Spleen (tissue), 11 donors: ENCODE data around the gene CCDC50. TPM values are rescaled to one million over a fixed set of nuclear protein-coding genes. Genes with fewer than 3 reads are reported as not detected.
A peak's percentile ranks its signal among the peaks of the same experiment; 100 is the strongest.

ENCODE experiments used
- DNase-seq: peaks from one replicate; pipeline ENCODE4 v3.0.0-alpha.2; 2020
- H3K27ac ChIP-seq, 8 donors: fragments of 200-600 bp; sonication (generic) in 7 of 8; 1 replicate in 4 of 8; 2 replicates in 4 of 8; pipeline versions ENCODE4 v1.5.0 to v1.8.0; 2016 to 2021; ENCODE audit warnings: inconsistent platforms in 4 of 8, mild to moderate bottlenecking in 4 of 8, moderate library complexity in 1 of 8
- H3K27me3 ChIP-seq, 7 donors: fragments of 200-600 bp; sonication (generic) in 6 of 7; replicated peaks in 1 of 7; 1 replicate in 4 of 7; 2 replicates in 3 of 7; pipeline versions ENCODE4 v1.5.0 to v1.8.0; 2016 to 2021; ENCODE audit warnings: inconsistent platforms in 3 of 7, mild to moderate bottlenecking in 1 of 7
- H3K36me3 ChIP-seq, 6 donors: fragments of 200-600 bp; sonication (generic) in 5 of 6; 1 replicate in 4 of 6; 2 replicates in 2 of 6; pipeline versions ENCODE4 v1.5.0 to v1.8.0; 2016 to 2021; ENCODE audit warnings: inconsistent platforms in 2 of 6
- H3K4me1 ChIP-seq, 6 donors: fragments of 200-600 bp; sonication (generic) in 5 of 6; 1 replicate in 3 of 6; 2 replicates in 3 of 6; pipeline versions ENCODE4 v1.5.0 to v1.8.0; 2016 to 2021; ENCODE audit warnings: inconsistent platforms in 3 of 6
- H3K4me3 ChIP-seq, 8 donors: fragments of 200-600 bp; sonication (generic) in 7 of 8; 1 replicate in 4 of 8; 2 replicates in 4 of 8; pipeline versions ENCODE4 v1.5.0 to v1.8.0; 2016 to 2021; ENCODE audit warnings: inconsistent platforms in 4 of 8, mild to moderate bottlenecking in 4 of 8, moderate library complexity in 2 of 8
- H3K9me3 ChIP-seq, 8 donors: fragments of 200-600 bp; sonication (generic) in 7 of 8; 1 replicate in 4 of 8; 2 replicates in 4 of 8; pipeline versions ENCODE4 v1.5.0 to v1.8.0; 2016 to 2021; ENCODE audit warnings: inconsistent platforms in 4 of 8
- POLR2A ChIP-seq, 3 donors: fragments of 450-650 bp; IDR thresholded peaks; one replicate each; pipeline ENCODE4 v1.5.1; 2017; ENCODE audit warnings: antibody characterized with exemption in 3 of 3, mild to moderate bottlenecking in 1 of 3
- POLR2AphosphoS5 ChIP-seq, 3 donors: sonication (generic); formaldehyde crosslinking; IDR thresholded peaks; one replicate each; pipeline ENCODE4 v1.5.1; 2017; ENCODE audit warnings: antibody characterized with exemption in 3 of 3
- WGBS, 5 donors: extraction: QIAGEN DNeasy Blood & Tissue Kit in 3 of 5; methylation state at CpG; one replicate each; pipeline versions ENCODE4 v1.1.5 to v1.1.7; 2013 to 2018; 5-methylcytosine and 5-hydroxymethylcytosine counted together
- intact Hi-C: fragments of 100-400 bp; cut with DNase I; formaldehyde crosslinking; loops from one replicate; pipeline ENCODE4 v1.15.0; 2023; ENCODE audit warnings: low total_unique reads
- polyA plus RNA-seq, 3 donors: library from polyadenylated mRNA; stranded (reverse); fragments of 200-250 nt; gene quantifications; one replicate each; pipeline ENCODE4 v1.2.1, GENCODE V29; 2013
- total RNA-seq, 7 donors: library from RNA; depleted of rRNA in 3 of 7; stranded (reverse); fragments of >200 nt in 3 of 7; fragmentation: NEBNext Ultra II Directional in 4 of 7; extraction: Animal tissue kit (Norgen Biotek cat#: 25700) in 4 of 7; gene quantifications; one replicate each; pipeline versions ENCODE4 v1.1.0 to v1.2.1, GENCODE V29; 2016 to 2021
- TF ChIP-seq, protein P1 (sequence below), 11 experiments: fragments of 200-600 bp in 7 of 11; fragments of 450-650 bp in 4 of 11; sonication (generic) in 4 of 11; IDR thresholded peaks in 8 of 11; conservative IDR thresholded peaks in 3 of 11; 1 replicate in 7 of 11; 2 replicates in 4 of 11; pipeline versions ENCODE4 v1.4.0 to v1.8.0; 2016 to 2021; ENCODE audit warnings: antibody characterized with exemption in 11 of 11, inconsistent platforms in 4 of 11, mild to moderate bottlenecking in 1 of 11
- donor health status: healthy with polysubstance abuse.
- donor health status: DM: no; HTN: no; CAD: no; lungs with moderate emphysema.
- donor health status: DM: no; HTN: no; CAD: no.
- donor health status: Bipolar disorder and iron deficiency.
- donor health status: healthy.
- donor health status: DM: no; HTN: no; CAD: no.
- donor health status: DM: yes; HTN: yes; CAD: no.

CCDC50 gene
- total and polyA plus RNA-seq, 10 donors = 42.5 to 167 (median 110) TPM

DNA sequence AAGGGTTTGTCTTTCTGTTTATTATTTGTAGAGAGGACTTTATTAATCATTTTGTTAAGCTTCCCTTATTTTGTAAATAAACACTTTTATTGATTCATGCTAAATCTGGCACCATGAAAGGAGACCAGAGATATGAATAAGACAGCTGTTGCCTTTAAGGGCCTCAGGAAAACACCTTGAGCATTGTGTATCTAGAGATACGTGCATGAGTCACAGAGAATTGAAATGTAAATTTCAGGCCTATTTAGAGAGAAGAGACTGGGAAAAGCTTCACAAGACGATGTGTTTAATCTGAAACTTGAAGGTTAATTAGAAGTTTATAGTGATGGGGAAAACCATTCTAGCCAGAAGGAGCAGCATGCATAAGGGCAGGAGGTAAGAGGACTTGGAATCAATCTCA is 29.7 kb downstream of the CCDC50 start:
- peaks cover 0 to 68% (median 44%) of the 10 kb centered on the region in 6 donors for H3K36me3 ChIP-seq
- H3K9me3 ChIP-seq = no peaks in the 10 kb centered on the region
- no peaks in the 10 kb centered on the region for H3K27me3 ChIP-seq
- H3K27ac ChIP-seq = peak overlapping the region in 3 of 8 donors; percentile 5 to 36 (median 20)
- WGBS, 5 donors = 61 to 80% (median 73%) methylated on average over 2 of the region's 2 CpGs
- DNase-seq = no peak
- H3K4me1 ChIP-seq = peaks cover 4 to 57% (median 28%) of the 10 kb centered on the region in 6 donors
- H3K4me3 ChIP-seq = no peak overlapping the region
- intact Hi-C loops = no loop called here
- TF ChIP-seq POLR2A (IDR thresholded peaks at IDR 0.05) = no peak
- TF ChIP-seq POLR2AphosphoS5 (IDR thresholded peaks at IDR 0.05) = no peak

DNA sequence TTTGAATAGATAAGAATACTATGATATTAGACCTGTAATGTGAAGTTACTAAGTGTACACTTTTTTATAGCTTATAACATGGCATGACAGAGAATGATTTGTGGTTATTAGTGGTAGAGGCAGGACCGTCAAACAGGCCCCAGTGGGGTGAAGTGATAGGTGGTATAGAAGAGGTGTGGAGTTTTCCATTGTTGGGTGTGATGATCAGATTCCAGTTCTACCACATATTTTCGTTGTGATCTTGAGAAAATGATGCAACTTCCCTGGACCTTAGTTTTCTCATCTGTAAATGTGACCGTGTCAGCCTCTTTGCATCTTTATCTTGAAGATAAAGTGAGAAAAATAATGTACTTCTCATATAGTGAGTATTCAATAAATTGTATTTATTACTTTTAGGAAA is 31.4 kb downstream of the CCDC50 start:
- Histone ChIP-seq H3K4me3 (no peak overlapping the region), H3K36me3 (peaks cover 0 to 85% (median 48%) of the 10 kb centered on the region in 6 donors), H3K27ac (no peak overlapping the region), H3K4me1 (peaks cover 4 to 40% (median 17%) of the 10 kb centered on the region in 6 donors), H3K27me3 (no peaks in the 10 kb centered on the region), H3K9me3 (no peaks in the 10 kb centered on the region)
- no peak for DNase-seq
- 85 to 94% (median 86%) methylated on average over 3 of the region's 3 CpGs for WGBS, 5 donors
- TF ChIP-seq, protein P1, sequence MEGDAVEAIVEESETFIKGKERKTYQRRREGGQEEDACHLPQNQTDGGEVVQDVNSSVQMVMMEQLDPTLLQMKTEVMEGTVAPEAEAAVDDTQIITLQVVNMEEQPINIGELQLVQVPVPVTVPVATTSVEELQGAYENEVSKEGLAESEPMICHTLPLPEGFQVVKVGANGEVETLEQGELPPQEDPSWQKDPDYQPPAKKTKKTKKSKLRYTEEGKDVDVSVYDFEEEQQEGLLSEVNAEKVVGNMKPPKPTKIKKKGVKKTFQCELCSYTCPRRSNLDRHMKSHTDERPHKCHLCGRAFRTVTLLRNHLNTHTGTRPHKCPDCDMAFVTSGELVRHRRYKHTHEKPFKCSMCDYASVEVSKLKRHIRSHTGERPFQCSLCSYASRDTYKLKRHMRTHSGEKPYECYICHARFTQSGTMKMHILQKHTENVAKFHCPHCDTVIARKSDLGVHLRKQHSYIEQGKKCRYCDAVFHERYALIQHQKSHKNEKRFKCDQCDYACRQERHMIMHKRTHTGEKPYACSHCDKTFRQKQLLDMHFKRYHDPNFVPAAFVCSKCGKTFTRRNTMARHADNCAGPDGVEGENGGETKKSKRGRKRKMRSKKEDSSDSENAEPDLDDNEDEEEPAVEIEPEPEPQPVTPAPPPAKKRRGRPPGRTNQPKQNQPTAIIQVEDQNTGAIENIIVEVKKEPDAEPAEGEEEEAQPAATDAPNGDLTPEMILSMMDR (IDR thresholded peaks at IDR 0.05 in 8 of 11, conservative IDR thresholded peaks at IDR 0.05 in 3 of 11) = no peak
- no peak for TF ChIP-seq POLR2AphosphoS5 (IDR thresholded peaks at IDR 0.05)
- no peak for TF ChIP-seq POLR2A (IDR thresholded peaks at IDR 0.05)
- intact Hi-C loops = no loop called here

DNA sequence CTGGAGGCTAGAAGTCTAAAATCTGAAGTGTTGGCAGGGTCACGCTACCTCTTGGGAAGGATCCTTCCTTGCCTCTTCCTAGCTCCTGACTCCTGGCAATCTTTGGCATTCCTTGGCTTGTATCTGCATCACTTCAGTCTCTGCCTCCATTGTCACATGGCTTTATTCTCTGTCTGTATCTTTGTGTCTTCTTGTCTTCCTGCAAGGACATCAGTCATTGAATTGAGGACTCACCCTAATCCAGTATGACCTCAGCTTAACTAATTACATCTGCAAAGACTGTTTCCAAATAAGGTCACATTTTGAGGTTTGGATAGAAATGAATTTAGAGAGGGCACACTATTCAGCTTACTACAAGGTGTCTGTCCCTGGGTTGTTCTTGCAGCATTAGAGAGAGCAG is 32.3 kb downstream of the CCDC50 start:
- intact Hi-C loops = no loop called here
- no peaks in the 10 kb centered on the region for H3K27me3 ChIP-seq
- peaks cover 0 to 94% (median 48%) of the 10 kb centered on the region in 6 donors for H3K36me3 ChIP-seq
- DNase-seq = no peak
- no peak overlapping the region for H3K4me3 ChIP-seq
- H3K9me3 ChIP-seq = no peaks in the 10 kb centered on the region
- TF ChIP-seq, protein P1 (IDR thresholded peaks at IDR 0.05 in 8 of 11, conservative IDR thresholded peaks at IDR 0.05 in 3 of 11) = no peak
- no peak for TF ChIP-seq POLR2A (IDR thresholded peaks at IDR 0.05)
- no peak for TF ChIP-seq POLR2AphosphoS5 (IDR thresholded peaks at IDR 0.05)
- H3K4me1 ChIP-seq = peaks cover 4 to 37% (median 15%) of the 10 kb centered on the region in 6 donors
- WGBS, 5 donors = 83 to 97% (median 95%) methylated on average over 1 of the region's 1 CpG
- peak overlapping the region in 2 of 8 donors; percentile 15 to 20 for H3K27ac ChIP-seq

DNA sequence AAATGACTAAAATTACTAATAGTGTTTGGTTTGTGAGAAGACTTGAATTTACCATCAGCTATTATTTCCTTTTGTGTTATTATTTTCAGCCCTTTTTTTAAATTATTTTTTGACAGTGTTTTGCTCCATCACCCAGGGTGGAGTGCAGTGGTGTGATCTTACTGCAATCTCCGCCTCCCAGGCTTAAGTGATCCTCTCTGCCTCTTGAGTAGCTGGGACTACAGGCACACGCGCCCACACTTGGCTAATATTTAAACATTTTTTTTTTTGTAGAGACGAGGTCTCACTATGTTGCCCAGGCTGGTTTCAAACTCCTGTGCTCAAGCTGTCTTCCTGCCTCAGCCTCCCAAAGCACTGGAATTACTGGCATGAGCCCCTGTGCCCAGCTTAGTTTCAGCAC is 32.8 kb downstream of the CCDC50 start:
- Histone ChIP-seq H3K36me3 (peaks cover 0 to 99% (median 48%) of the 10 kb centered on the region in 6 donors), H3K9me3 (no peaks in the 10 kb centered on the region), H3K4me1 (peaks cover 4 to 33% (median 14%) of the 10 kb centered on the region in 6 donors), H3K27me3 (no peaks in the 10 kb centered on the region), H3K27ac (peak overlapping the region in 1 of 8 donors; percentile 28), H3K4me3 (no peak overlapping the region)
- no peak for DNase-seq
- intact Hi-C loops = no loop called here
- 80 to 94% (median 83%) methylated on average over 4 of the region's 4 CpGs for WGBS, 5 donors
- TF ChIP-seq POLR2AphosphoS5 (IDR thresholded peaks at IDR 0.05) (no peak), POLR2A (IDR thresholded peaks at IDR 0.05) (no peak)
- TF ChIP-seq, protein P1 (IDR thresholded peaks at IDR 0.05 in 8 of 11, conservative IDR thresholded peaks at IDR 0.05 in 3 of 11) = no peak
